OCI-LY1 (cell line): ENCODE measurements around the gene TAC3.

ENCODE experiments used
- H2AFZ ChIP-seq: fragments of 200-600 bp; sonication (generic), shearing (Covaris generic); 2 replicates; pipeline ENCODE4 v1.6.0; 2014; ENCODE audit warnings: antibody characterized with exemption, mild to moderate bottlenecking, low read length
- H3F3A ChIP-seq: fragments of 200-600 bp; sonication (generic), shearing (Covaris generic); 2 replicates; pipeline ENCODE4 v1.6.0; 2014; ENCODE audit warnings: mild to moderate bottlenecking, antibody characterized with exemption, low read length, moderate library complexity; ENCODE audit not compliant: insufficient read depth
- H3K27ac ChIP-seq: fragments of 200-600 bp; sonication (generic); 2 replicates; pipeline ENCODE4 v1.5.1; 2014; ENCODE audit warnings: low read length, mixed run types, mild to moderate bottlenecking, low read depth; ENCODE audit not compliant: poor library complexity, severe bottlenecking
- H3K27me3 ChIP-seq: fragments of 200-600 bp; sonication (generic); 2 replicates; pipeline ENCODE4 v1.6.0; 2014; ENCODE audit warnings: antibody characterized with exemption, mild to moderate bottlenecking, low read length, moderate library complexity; ENCODE audit not compliant: insufficient read depth
- H3K36me3 ChIP-seq: fragments of 200-600 bp; sonication (generic); 2 replicates; pipeline ENCODE4 v1.6.1; 2014; ENCODE audit warnings: mild to moderate bottlenecking, antibody characterized with exemption, low read length, moderate library complexity, mixed read lengths; ENCODE audit not compliant: insufficient read depth
- H3K4me1 ChIP-seq: fragments of 200-600 bp; sonication (generic); 2 replicates; pipeline ENCODE4 v1.5.1; 2014; ENCODE audit warnings: mild to moderate bottlenecking, low read length, moderate library complexity; ENCODE audit not compliant: insufficient read depth, severe bottlenecking
- H3K4me2 ChIP-seq: fragments of 200-600 bp; sonication (generic), shearing (Covaris generic); 2 replicates; pipeline ENCODE4 v1.6.1; 2014; ENCODE audit warnings: low read length
- H3K4me3 ChIP-seq: fragments of 200-600 bp; sonication (generic); 2 replicates; pipeline ENCODE4 v1.5.1; 2014; ENCODE audit warnings: low read length, low read depth, mild to moderate bottlenecking, mixed read lengths; ENCODE audit not compliant: poor library complexity, severe bottlenecking
- H3K79me2 ChIP-seq: fragments of 200-600 bp; shearing (Covaris generic); 2 replicates; pipeline ENCODE4 v1.6.1; 2016; ENCODE audit warnings: mixed run types, low read length, mixed read lengths; ENCODE audit not compliant: insufficient read depth
- H3K9ac ChIP-seq: fragments of 200-600 bp; sonication (generic), shearing (Covaris generic); 2 replicates; pipeline ENCODE4 v1.6.1; 2014; ENCODE audit warnings: mild to moderate bottlenecking, low read length, mixed read lengths
- H3K9me2 ChIP-seq: fragments of 200-600 bp; sonication (generic), shearing (Covaris generic); 2 replicates; pipeline ENCODE4 v1.6.1; 2014; ENCODE audit warnings: low read depth, mild to moderate bottlenecking, low read length, mixed read lengths
- H3K9me3 ChIP-seq: fragments of 200-600 bp; shearing (Covaris generic); 2 replicates; pipeline ENCODE4 v1.6.1; 2014; ENCODE audit warnings: low read length, mixed read lengths
- H4K20me1 ChIP-seq: fragments of 200-600 bp; sonication (generic), shearing (Covaris generic); 2 replicates; pipeline ENCODE4 v1.6.0; 2016; ENCODE audit warnings: mild to moderate bottlenecking, low read length; ENCODE audit not compliant: insufficient read depth
- EZH2 ChIP-seq: fragments of 200-600 bp; sonication (generic), shearing (Covaris generic); IDR thresholded peaks from 2 replicates; pipeline ENCODE4 v1.8.0; 2017; ENCODE audit warnings: borderline replicate concordance, mixed run types, mild to moderate bottlenecking, antibody characterized with exemption, low read length, moderate library complexity, mixed read lengths
- TF ChIP-seq, protein P1 (sequence below): fragments of 200-600 bp; sonication (generic), shearing (Covaris generic); IDR thresholded peaks from 2 replicates; pipeline ENCODE4 v1.5.1; 2017; ENCODE audit warnings: mild to moderate bottlenecking, antibody characterized with exemption, low read length, moderate library complexity, mixed read lengths

The TAC3 gene

DNA sequence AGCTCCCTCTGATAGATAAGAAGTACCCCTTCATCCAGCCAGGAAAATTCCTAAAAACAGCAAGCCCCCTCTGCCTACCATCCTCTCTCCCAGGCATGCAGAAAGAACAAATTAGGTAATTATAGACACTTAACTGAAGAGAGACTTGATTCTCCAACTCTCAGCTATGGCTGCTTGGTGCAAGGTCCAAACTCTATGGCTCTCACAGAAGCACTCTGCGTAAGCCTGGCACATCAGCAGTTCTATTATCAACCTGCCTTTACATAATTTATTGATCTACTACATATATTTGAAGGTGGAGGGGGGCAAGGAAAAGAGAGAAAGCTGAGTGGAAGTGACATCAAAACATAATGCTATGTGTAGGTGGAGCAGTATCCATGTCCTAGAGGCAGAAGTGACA is 34.7 kb upstream of the TAC3 start:
- no peak overlapping the region for H3K4me2 ChIP-seq
- no peaks in the 10 kb centered on the region for H3F3A ChIP-seq
- no peaks in the 10 kb centered on the region for H3K79me2 ChIP-seq
- no peaks in the 10 kb centered on the region for H3K9me2 ChIP-seq
- peaks cover 9% of the 10 kb centered on the region for H3K36me3 ChIP-seq
- no peak overlapping the region for H3K9ac ChIP-seq
- H2AFZ ChIP-seq = no peak overlapping the region
- H3K4me1 ChIP-seq = no peaks in the 10 kb centered on the region
- no peak overlapping the region for H3K27ac ChIP-seq
- no peak for TF ChIP-seq EZH2
- TF ChIP-seq, protein P1, sequence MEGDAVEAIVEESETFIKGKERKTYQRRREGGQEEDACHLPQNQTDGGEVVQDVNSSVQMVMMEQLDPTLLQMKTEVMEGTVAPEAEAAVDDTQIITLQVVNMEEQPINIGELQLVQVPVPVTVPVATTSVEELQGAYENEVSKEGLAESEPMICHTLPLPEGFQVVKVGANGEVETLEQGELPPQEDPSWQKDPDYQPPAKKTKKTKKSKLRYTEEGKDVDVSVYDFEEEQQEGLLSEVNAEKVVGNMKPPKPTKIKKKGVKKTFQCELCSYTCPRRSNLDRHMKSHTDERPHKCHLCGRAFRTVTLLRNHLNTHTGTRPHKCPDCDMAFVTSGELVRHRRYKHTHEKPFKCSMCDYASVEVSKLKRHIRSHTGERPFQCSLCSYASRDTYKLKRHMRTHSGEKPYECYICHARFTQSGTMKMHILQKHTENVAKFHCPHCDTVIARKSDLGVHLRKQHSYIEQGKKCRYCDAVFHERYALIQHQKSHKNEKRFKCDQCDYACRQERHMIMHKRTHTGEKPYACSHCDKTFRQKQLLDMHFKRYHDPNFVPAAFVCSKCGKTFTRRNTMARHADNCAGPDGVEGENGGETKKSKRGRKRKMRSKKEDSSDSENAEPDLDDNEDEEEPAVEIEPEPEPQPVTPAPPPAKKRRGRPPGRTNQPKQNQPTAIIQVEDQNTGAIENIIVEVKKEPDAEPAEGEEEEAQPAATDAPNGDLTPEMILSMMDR = no peak
- H4K20me1 ChIP-seq = no peaks in the 10 kb centered on the region
- no peak overlapping the region for H3K4me3 ChIP-seq
- H3K9me3 ChIP-seq = no peaks in the 10 kb centered on the region
- H3K27me3 ChIP-seq = no peaks in the 10 kb centered on the region

DNA sequence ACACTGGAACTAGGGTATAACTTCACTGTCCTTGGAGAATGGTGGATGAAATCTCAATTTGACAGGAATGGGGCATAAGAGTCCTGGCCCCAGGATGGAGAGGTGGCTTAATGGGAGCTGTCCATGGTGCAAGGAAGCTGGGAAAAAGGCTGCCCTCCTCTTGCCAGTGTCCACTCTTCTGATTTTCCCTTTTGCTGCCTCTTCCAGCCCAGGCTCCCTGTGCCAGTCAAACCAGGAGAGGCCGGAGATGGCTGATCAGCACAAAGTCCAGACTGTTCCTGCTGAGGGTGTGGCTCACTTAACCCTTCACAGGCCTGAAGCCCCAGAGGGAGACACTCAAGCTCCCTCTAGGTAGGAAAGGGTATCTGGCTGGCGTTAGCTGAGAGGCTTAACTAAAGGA is 33.6 kb upstream of the TAC3 start, which contains the start of gene MYO1A:
Gene MYO1A, minus strand, starts transcription at position 240 of the 400 bp plus-strand sequence. CDS start 1,806 bp downstream, outside the sequence.
- Histone ChIP-seq H3K9ac (no peak within 1 kb of the TSS), H3K36me3 (no peaks in the 10 kb centered on the region; the same call in 1 of the 2 replicates), H3K79me2 (no peaks in the 10 kb centered on the region), H3F3A (no peaks in the 10 kb centered on the region), H3K9me3 (no peaks in the 10 kb centered on the region), H2AFZ (no peak within 1 kb of the TSS), H3K27ac (no peak within 1 kb of the TSS), H3K9me2 (no peaks in the 10 kb centered on the region), H3K27me3 (no peaks in the 10 kb centered on the region), H4K20me1 (no peaks in the 10 kb centered on the region), H3K4me3 (no peak within 1 kb of the TSS), H3K4me2 (no peak within 1 kb of the TSS), H3K4me1 (no peaks in the 10 kb centered on the region)
- TF ChIP-seq, protein P1 = no peak
- TF ChIP-seq EZH2 = no peak

DNA sequence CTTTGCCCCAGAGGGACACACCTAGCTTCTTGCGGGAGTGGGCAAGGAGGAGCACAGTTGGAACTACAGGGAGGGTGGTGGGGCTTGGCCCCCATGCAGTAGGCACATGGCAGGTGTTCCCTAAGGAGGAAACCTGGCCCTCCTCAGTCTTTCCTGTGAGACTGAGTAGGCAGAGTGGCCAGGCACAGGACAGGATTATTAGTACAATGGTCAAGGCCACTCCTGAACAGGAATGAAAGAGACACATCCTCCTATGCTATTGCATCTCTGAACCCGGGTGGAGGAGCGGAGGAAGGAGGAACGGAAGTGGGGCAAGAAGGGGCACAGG is 32.8 kb upstream of the TAC3 start:
- H3K4me1 ChIP-seq = no peaks in the 10 kb centered on the region
- no peaks in the 10 kb centered on the region for H3F3A ChIP-seq
- no peaks in the 10 kb centered on the region for H4K20me1 ChIP-seq
- no peaks in the 10 kb centered on the region for H3K79me2 ChIP-seq
- H3K9me2 ChIP-seq = no peaks in the 10 kb centered on the region
- H3K4me3 ChIP-seq = no peak overlapping the region
- H3K27ac ChIP-seq = no peak overlapping the region
- H3K9me3 ChIP-seq = no peaks in the 10 kb centered on the region
- TF ChIP-seq, protein P1 = no peak
- H2AFZ ChIP-seq = no peak overlapping the region
- no peaks in the 10 kb centered on the region; the same call in 1 of the 2 replicates for H3K36me3 ChIP-seq
- no peak overlapping the region for H3K9ac ChIP-seq
- no peaks in the 10 kb centered on the region for H3K27me3 ChIP-seq
- H3K4me2 ChIP-seq = no peak overlapping the region
